WTC11 (cell line): ENCODE results near the gene NEK7. TPM values are rescaled to one million over a fixed set of nuclear protein-coding genes. Genes with fewer than 3 reads are reported as not detected.

ENCODE experiments used
- ATAC-seq: fragments of 200-7000 bp; cut with Tn5 transposase; 2 replicates; pipeline ENCODE4 v1.10.0; 2021; ENCODE audit warnings: mild to moderate bottlenecking, moderate library complexity
- CTCF ChIA-PET: fragments of 300-600 bp; sonication (Branson Sonifier 250); formaldehyde crosslinking; loops from one replicate; lab custom pipeline; 2021; ENCODE audit warnings: antibody characterized with exemption; lab: Charles Lee
- POLR2A ChIA-PET: fragments of 350-600 bp; sonication (Branson Sonifier 250); formaldehyde crosslinking; loops from one replicate; lab custom pipeline; 2021; ENCODE audit warnings: antibody characterized with exemption; lab: Charles Lee
- DNase-seq: peaks from one replicate; pipeline ENCODE4 v3.0.0; 2021; ENCODE audit warnings: low spot score
- H3K27ac Mint-ChIP-seq: 2 replicates; pipeline ENCODE4 v1.8.0; 2021; ENCODE audit warnings: mixed read lengths
- H3K27me3 Mint-ChIP-seq: 2 replicates; pipeline ENCODE4 v1.8.0; 2021; ENCODE audit warnings: low read depth, mild to moderate bottlenecking, moderate library complexity, mixed read lengths
- H3K36me3 Mint-ChIP-seq: 2 replicates; pipeline ENCODE4 v1.8.0; 2021; ENCODE audit warnings: mixed read lengths
- H3K4me1 Mint-ChIP-seq: 2 replicates; pipeline ENCODE4 v1.8.0; 2022; ENCODE audit warnings: mixed read lengths
- H3K4me3 Mint-ChIP-seq: 2 replicates; pipeline ENCODE4 v1.8.0; 2021; ENCODE audit warnings: mild to moderate bottlenecking, moderate library complexity, mixed read lengths
- H3K9me3 Mint-ChIP-seq: 2 replicates; pipeline ENCODE4 v1.8.0; 2021; ENCODE audit warnings: mixed read lengths
- ELF4 ChIP-seq: sonication (generic); formaldehyde crosslinking; IDR thresholded peaks from 2 replicates; pipeline ENCODE4 v1.8.1; 2022; ENCODE audit warnings: low read depth, mild to moderate bottlenecking, moderate library complexity, missing genetic modification reagents
- ESRRA ChIP-seq: sonication (generic); formaldehyde crosslinking; IDR thresholded peaks from 2 replicates; pipeline ENCODE4 v1.8.1; 2022; ENCODE audit warnings: mild to moderate bottlenecking, missing genetic modification reagents, borderline replicate concordance
- ETV6 ChIP-seq: sonication (generic); formaldehyde crosslinking; IDR thresholded peaks from 2 replicates; pipeline ENCODE4 v1.8.1; 2022; ENCODE audit warnings: mild to moderate bottlenecking, missing genetic modification reagents
- JUN ChIP-seq: sonication (generic); formaldehyde crosslinking; IDR thresholded peaks from 2 replicates; pipeline ENCODE4 v1.8.0; 2023; ENCODE audit warnings: mild to moderate bottlenecking, missing genetic modification reagents
- KAT7 ChIP-seq: sonication (generic); formaldehyde crosslinking; IDR thresholded peaks from 2 replicates; pipeline ENCODE4 v1.8.1; 2023; ENCODE audit warnings: missing genetic modification reagents, mild to moderate bottlenecking, borderline replicate concordance
- NR1H2 ChIP-seq: sonication (generic); formaldehyde crosslinking; IDR thresholded peaks from 2 replicates; pipeline ENCODE4 v1.9.0; 2021; ENCODE audit warnings: mild to moderate bottlenecking, moderate library complexity, missing genetic modification reagents
- RORB ChIP-seq: fragments of 250-450 bp; sonication (Bioruptor Pico); IDR thresholded peaks from 2 replicates; pipeline ENCODE4 v1.9.0; 2021; ENCODE audit warnings: mild to moderate bottlenecking
- TP53 ChIP-seq: sonication (generic); formaldehyde crosslinking; IDR thresholded peaks from 2 replicates; pipeline ENCODE4 v1.8.1; 2023; ENCODE audit warnings: mild to moderate bottlenecking, missing genetic modification reagents
- ZNF121 ChIP-seq: sonication (generic); formaldehyde crosslinking; IDR thresholded peaks from 2 replicates; pipeline ENCODE4 v1.8.0; 2023; ENCODE audit warnings: missing genetic modification reagents
- ZNF317 ChIP-seq: sonication (generic); formaldehyde crosslinking; IDR thresholded peaks from 2 replicates; pipeline ENCODE4 v1.8.1; 2023; ENCODE audit warnings: low read depth, mild to moderate bottlenecking, moderate library complexity, missing genetic modification reagents, borderline replicate concordance
- total RNA-seq: library from RNA; stranded (reverse); gene quantifications from 3 replicates; pipeline ENCODE4 v1.2.3, GENCODE V29; 2021
- TF ChIP-seq, protein P1 (sequence below): sonication (generic); formaldehyde crosslinking; IDR thresholded peaks from 2 replicates; pipeline ENCODE4 v1.8.1; 2023; ENCODE audit warnings: mild to moderate bottlenecking, missing genetic modification reagents, moderate library complexity
- TF ChIP-seq, protein P2 (sequence below): sonication (generic); formaldehyde crosslinking; conservative IDR thresholded peaks from 2 replicates; pipeline ENCODE4 v1.8.1; 2023; ENCODE audit warnings: mild to moderate bottlenecking, low read depth, missing genetic modification reagents, moderate library complexity
- TF ChIP-seq, protein P3 (sequence below): sonication (generic); formaldehyde crosslinking; IDR thresholded peaks from 2 replicates; pipeline ENCODE4 v1.8.0; 2022; ENCODE audit warnings: mild to moderate bottlenecking, missing genetic modification reagents
- TF ChIP-seq, protein P4 (sequence below): sonication (generic); formaldehyde crosslinking; IDR thresholded peaks from 2 replicates; pipeline ENCODE4 v1.8.1; 2023; ENCODE audit warnings: mild to moderate bottlenecking, missing genetic modification reagents
- TF ChIP-seq, protein P5 (sequence below): sonication (generic); formaldehyde crosslinking; IDR thresholded peaks from 2 replicates; pipeline ENCODE4 v1.8.1; 2023; ENCODE audit warnings: mild to moderate bottlenecking, missing genetic modification reagents, borderline replicate concordance
- TF ChIP-seq, protein P6 (sequence below): sonication (generic); formaldehyde crosslinking; IDR thresholded peaks from 2 replicates; pipeline ENCODE4 v1.8.0; 2022; ENCODE audit warnings: mild to moderate bottlenecking, missing genetic modification reagents
- TF ChIP-seq, protein P7 (sequence below): sonication (generic); formaldehyde crosslinking; IDR thresholded peaks from 2 replicates; pipeline ENCODE4 v1.8.1; 2022; ENCODE audit warnings: mild to moderate bottlenecking, moderate library complexity, missing genetic modification reagents

Gene NEK7
- total RNA-seq, 1 experiment from 2014 or later, result 10.3 TPM

DNA sequence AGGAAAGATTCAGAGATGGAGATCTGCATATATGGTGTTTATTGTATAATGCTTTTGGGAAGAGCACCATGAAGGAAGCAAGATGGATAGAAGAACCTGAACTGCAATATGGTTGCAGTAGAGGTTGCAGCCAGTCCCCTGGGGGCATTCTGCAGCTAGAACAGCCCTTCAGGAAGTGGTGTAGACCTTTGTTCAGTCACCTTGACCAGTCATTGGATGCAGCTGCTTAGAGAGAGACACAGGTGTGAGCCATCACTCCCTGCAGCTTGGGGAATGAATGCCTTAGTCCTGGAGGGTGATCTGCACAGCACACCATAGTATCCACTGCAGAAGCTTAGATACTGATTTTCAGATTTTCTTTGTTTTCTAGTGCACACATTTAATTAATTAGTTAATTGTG, 42.3 kb downstream of the NEK7 start (continued):
- no peak for TF ChIP-seq ELF4 (CRISPR knock-in tag)
- TF ChIP-seq, protein P1, sequence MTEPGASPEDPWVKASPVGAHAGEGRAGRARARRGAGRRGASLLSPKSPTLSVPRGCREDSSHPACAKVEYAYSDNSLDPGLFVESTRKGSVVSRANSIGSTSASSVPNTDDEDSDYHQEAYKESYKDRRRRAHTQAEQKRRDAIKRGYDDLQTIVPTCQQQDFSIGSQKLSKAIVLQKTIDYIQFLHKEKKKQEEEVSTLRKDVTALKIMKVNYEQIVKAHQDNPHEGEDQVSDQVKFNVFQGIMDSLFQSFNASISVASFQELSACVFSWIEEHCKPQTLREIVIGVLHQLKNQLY, result no peak
- TF ChIP-seq, protein P2, sequence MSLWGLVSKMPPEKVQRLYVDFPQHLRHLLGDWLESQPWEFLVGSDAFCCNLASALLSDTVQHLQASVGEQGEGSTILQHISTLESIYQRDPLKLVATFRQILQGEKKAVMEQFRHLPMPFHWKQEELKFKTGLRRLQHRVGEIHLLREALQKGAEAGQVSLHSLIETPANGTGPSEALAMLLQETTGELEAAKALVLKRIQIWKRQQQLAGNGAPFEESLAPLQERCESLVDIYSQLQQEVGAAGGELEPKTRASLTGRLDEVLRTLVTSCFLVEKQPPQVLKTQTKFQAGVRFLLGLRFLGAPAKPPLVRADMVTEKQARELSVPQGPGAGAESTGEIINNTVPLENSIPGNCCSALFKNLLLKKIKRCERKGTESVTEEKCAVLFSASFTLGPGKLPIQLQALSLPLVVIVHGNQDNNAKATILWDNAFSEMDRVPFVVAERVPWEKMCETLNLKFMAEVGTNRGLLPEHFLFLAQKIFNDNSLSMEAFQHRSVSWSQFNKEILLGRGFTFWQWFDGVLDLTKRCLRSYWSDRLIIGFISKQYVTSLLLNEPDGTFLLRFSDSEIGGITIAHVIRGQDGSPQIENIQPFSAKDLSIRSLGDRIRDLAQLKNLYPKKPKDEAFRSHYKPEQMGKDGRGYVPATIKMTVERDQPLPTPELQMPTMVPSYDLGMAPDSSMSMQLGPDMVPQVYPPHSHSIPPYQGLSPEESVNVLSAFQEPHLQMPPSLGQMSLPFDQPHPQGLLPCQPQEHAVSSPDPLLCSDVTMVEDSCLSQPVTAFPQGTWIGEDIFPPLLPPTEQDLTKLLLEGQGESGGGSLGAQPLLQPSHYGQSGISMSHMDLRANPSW, result no peak

DNA sequence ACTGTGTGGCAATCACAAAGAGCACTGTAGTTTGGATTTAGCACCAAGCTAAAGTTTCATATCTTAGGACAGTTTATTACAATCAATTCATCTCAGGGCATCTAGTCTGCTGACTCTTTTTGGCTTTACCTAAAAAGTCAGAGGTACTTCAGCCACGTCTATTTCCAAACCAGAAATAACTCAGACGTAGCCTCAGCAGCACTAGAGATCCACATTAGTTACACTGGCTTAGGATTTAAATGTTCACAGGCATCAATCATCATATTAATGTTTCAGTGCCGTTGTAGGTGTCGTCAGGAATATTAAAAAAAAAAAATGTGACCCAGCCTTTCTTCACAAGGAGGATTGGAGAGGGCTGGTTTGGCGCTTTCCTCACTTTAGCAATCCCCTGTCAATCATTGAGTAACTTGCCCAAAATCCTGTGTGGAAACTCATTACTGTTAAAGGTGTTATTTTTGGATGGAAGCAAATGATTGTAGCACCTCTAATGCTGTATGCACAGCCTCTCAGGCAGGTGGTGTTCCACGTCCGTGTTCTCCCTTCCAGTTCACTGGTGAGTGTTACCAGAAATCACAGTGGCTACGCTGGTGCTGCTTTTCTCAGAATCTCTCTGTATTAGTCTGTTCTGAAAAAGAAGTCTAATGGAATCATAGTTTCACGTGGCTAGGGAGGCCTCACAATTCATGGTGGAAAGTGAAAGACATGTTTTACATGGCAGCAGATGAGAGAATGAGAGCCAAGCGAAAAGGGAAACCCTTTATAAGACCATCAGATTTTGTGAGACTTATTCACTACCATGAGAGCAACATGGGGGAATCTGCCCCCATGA, 45.4 kb downstream of the NEK7 start:
- no peaks in the 10 kb centered on the region for H3K9me3 Mint-ChIP-seq
- peak overlapping the region; percentile 42 for H3K27ac Mint-ChIP-seq
- ATAC-seq (no peak), DNase-seq (no peak)
- no peaks in the 10 kb centered on the region for H3K27me3 Mint-ChIP-seq
- H3K4me3 Mint-ChIP-seq, result no peak overlapping the region
- TF ChIP-seq JUN (CRISPR knock-in tag) (no peak), ZNF317 (no peak)
- TF ChIP-seq, protein P3, sequence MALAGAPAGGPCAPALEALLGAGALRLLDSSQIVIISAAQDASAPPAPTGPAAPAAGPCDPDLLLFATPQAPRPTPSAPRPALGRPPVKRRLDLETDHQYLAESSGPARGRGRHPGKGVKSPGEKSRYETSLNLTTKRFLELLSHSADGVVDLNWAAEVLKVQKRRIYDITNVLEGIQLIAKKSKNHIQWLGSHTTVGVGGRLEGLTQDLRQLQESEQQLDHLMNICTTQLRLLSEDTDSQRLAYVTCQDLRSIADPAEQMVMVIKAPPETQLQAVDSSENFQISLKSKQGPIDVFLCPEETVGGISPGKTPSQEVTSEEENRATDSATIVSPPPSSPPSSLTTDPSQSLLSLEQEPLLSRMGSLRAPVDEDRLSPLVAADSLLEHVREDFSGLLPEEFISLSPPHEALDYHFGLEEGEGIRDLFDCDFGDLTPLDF (CRISPR knock-in tag), result no peak
- TF ChIP-seq, protein P4, sequence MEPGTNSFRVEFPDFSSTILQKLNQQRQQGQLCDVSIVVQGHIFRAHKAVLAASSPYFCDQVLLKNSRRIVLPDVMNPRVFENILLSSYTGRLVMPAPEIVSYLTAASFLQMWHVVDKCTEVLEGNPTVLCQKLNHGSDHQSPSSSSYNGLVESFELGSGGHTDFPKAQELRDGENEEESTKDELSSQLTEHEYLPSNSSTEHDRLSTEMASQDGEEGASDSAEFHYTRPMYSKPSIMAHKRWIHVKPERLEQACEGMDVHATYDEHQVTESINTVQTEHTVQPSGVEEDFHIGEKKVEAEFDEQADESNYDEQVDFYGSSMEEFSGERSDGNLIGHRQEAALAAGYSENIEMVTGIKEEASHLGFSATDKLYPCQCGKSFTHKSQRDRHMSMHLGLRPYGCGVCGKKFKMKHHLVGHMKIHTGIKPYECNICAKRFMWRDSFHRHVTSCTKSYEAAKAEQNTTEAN (CRISPR knock-in tag), result no peak
- peaks cover 15% of the 10 kb centered on the region for H3K4me1 Mint-ChIP-seq
- H3K36me3 Mint-ChIP-seq, result no peaks in the 10 kb centered on the region
- ChIA-PET POLR2A (no interaction called here), CTCF (no interaction called here)

DNA sequence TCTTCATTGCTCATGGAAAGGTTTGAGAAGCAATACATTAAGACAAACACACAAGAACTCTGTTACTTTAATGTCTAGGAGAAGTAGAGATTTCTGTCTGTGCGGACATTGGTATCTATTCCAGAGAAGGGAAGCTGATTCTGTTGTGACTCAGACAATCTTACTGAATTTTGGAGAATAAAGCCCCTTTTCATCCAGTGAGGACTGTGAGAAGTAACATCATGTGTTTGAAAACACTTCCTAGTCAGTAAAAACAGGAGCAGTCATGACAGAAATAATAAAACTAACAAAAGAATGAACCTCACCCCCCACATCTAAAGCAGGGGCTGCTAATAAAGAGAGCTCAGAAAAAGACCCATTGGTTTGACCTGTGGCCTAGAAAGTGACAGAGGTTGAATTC, 46.6 kb downstream of the NEK7 start:
- CTCF ChIA-PET, result no interaction called here
- TF ChIP-seq KAT7 (CRISPR knock-in tag) (no peak), ZNF121 (CRISPR knock-in tag) (no peak), TP53 (CRISPR knock-in tag) (no peak), ETV6 (CRISPR knock-in tag) (no peak), ESRRA (CRISPR knock-in tag) (no peak), NR1H2 (CRISPR knock-in tag) (no peak), RORB (CRISPR knock-in tag) (no peak)
- TF ChIP-seq, protein P3 (CRISPR knock-in tag), result no peak
- TF ChIP-seq, protein P5, sequence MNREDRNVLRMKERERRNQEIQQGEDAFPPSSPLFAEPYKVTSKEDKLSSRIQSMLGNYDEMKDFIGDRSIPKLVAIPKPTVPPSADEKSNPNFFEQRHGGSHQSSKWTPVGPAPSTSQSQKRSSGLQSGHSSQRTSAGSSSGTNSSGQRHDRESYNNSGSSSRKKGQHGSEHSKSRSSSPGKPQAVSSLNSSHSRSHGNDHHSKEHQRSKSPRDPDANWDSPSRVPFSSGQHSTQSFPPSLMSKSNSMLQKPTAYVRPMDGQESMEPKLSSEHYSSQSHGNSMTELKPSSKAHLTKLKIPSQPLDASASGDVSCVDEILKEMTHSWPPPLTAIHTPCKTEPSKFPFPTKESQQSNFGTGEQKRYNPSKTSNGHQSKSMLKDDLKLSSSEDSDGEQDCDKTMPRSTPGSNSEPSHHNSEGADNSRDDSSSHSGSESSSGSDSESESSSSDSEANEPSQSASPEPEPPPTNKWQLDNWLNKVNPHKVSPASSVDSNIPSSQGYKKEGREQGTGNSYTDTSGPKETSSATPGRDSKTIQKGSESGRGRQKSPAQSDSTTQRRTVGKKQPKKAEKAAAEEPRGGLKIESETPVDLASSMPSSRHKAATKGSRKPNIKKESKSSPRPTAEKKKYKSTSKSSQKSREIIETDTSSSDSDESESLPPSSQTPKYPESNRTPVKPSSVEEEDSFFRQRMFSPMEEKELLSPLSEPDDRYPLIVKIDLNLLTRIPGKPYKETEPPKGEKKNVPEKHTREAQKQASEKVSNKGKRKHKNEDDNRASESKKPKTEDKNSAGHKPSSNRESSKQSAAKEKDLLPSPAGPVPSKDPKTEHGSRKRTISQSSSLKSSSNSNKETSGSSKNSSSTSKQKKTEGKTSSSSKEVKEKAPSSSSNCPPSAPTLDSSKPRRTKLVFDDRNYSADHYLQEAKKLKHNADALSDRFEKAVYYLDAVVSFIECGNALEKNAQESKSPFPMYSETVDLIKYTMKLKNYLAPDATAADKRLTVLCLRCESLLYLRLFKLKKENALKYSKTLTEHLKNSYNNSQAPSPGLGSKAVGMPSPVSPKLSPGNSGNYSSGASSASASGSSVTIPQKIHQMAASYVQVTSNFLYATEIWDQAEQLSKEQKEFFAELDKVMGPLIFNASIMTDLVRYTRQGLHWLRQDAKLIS, result no peak
- TF ChIP-seq, protein P6, sequence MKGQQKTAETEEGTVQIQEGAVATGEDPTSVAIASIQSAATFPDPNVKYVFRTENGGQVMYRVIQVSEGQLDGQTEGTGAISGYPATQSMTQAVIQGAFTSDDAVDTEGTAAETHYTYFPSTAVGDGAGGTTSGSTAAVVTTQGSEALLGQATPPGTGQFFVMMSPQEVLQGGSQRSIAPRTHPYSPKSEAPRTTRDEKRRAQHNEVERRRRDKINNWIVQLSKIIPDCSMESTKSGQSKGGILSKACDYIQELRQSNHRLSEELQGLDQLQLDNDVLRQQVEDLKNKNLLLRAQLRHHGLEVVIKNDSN (CRISPR knock-in tag), result no peak
- TF ChIP-seq, protein P7, sequence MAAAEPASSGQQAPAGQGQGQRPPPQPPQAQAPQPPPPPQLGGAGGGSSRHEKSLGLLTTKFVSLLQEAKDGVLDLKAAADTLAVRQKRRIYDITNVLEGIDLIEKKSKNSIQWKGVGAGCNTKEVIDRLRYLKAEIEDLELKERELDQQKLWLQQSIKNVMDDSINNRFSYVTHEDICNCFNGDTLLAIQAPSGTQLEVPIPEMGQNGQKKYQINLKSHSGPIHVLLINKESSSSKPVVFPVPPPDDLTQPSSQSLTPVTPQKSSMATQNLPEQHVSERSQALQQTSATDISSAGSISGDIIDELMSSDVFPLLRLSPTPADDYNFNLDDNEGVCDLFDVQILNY (CRISPR knock-in tag), result no peak

More for the DNA sequence above, 46.6 kb downstream of the NEK7 start:
- H3K27me3 Mint-ChIP-seq, result no peaks in the 10 kb centered on the region
- no peak for ATAC-seq
- no peaks in the 10 kb centered on the region for H3K9me3 Mint-ChIP-seq
- peaks cover 11% of the 10 kb centered on the region for H3K4me1 Mint-ChIP-seq
- H3K4me3 Mint-ChIP-seq, result no peak overlapping the region
- POLR2A ChIA-PET, result no interaction called here
- no peak overlapping the region for H3K27ac Mint-ChIP-seq
- no peaks in the 10 kb centered on the region for H3K36me3 Mint-ChIP-seq
- no peak for DNase-seq
